GM19240 (cell line): Measurements from ENCODE around the gene HDAC6.
"Not testable (repeated sequence)": the region's sequence is repeated elsewhere in the genome, so short reads cannot be mapped to it uniquely, and the experiment has no call there.

Experiments
- DNase-seq: peaks from one replicate; pipeline ENCODE4 v3.0.0; 2011; ENCODE audit warnings: low spot score; ENCODE audit not compliant: insufficient read length

The HDAC6 gene

DNA sequence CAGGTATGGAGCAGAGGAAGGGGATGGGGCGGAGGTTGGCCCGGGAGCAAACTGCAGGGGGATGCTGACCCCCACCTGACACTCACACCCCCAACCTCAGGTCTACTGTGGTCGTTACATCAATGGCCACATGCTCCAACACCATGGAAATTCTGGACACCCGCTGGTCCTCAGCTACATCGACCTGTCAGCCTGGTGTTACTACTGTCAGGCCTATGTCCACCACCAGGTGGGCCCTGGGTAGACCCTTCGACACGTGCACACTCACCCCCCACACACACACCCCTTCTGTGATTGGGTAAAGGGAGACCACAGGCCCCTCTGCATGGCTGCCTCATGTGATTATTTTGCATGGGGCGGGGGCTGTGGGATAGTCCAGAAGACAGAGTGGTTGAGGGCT lies 22.2 kb downstream of the HDAC6 start:
- no peak for DNase-seq

- no peak for DNase-seq
Observed at GRCh38 chrX:48826135-48826875, 24.4 kb downstream of the HDAC6 start, which contains the start of gene ERAS. Gene ERAS (plus strand): TSS chrX:48826513. CDS start chrX:48829124, 2,611 bp downstream.

DNA sequence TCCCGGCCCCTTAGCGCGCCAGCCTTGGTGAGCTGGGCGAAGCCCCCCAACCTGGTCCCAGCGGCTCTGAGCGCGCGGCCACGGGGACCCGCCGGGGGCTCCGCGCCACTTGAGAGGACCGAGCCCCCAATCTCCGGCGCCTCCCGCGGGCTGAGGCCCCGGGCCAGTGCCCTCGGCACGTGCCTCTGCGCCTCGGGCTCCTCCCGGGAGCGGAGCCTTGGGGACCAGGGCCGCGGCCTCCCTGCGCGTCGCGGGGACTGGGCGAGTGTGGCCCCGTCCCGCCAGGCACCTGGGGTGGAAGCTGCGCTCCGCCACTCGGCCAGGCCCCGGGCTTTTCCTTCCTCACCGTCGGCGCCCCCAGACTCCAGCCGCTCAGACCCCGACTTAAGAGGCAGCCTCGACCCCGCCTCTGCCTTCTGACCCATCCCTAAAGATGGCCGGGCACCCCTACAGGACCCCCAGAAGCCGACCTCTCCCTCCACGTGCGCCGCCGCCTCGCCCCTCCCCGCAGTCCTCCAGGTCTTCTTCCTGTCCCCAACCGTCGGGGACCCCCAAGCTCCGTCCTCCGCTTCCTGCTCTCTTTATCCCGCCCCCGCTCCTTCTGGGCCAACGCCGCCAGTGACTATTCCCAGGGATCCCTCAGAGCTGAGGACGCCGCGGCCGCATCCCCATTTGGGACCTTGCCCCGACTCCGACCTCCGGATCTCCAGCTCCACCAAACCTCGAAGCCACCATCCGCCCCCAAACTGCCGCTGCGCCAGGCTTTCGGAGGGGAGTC lies 25.2 kb downstream of the HDAC6 start:
- no peak for DNase-seq

DNA sequence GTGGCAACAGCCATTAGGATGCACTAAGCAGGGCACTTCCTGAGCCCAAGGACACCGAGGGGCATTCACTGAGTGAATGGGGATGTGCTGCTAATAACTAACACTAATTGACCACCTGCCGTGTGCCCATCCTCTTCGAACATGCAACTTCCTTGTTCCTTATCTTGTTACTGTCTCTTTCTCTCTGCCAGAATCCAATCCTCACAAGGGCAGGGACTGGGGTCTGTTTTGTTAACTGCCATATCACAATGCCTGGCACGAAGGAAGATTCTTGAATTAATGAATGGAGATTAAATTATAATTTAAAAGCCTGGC lies 25.7 kb downstream of the HDAC6 start:
- DNase-seq: no peak

DNA sequence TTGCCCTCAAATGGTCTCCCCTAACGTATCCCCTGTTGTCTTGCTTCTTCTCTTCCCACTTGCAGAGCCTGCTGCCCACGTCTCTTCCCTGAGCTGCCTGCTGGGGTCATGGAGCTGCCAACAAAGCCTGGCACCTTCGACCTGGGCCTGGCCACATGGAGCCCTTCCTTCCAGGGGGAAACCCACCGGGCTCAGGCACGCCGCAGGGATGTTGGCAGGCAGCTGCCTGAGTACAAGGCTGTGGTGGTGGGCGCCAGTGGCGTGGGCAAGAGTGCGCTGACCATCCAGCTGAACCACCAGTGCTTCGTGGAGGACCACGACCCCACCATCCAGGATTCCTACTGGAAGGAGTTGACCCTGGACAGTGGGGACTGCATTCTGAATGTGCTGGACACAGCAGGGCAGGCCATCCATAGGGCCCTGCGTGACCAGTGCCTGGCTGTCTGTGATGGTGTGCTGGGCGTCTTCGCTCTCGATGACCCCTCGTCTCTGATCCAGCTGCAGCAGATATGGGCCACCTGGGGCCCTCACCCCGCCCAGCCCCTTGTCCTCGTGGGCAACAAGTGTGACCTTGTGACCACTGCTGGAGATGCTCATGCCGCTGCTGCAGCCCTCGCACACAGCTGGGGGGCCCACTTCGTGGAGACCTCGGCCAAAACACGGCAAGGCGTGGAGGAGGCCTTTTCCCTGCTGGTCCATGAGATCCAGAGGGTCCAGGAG lies 27.3 kb downstream of the HDAC6 start:
- DNase-seq: no peak

DNA sequence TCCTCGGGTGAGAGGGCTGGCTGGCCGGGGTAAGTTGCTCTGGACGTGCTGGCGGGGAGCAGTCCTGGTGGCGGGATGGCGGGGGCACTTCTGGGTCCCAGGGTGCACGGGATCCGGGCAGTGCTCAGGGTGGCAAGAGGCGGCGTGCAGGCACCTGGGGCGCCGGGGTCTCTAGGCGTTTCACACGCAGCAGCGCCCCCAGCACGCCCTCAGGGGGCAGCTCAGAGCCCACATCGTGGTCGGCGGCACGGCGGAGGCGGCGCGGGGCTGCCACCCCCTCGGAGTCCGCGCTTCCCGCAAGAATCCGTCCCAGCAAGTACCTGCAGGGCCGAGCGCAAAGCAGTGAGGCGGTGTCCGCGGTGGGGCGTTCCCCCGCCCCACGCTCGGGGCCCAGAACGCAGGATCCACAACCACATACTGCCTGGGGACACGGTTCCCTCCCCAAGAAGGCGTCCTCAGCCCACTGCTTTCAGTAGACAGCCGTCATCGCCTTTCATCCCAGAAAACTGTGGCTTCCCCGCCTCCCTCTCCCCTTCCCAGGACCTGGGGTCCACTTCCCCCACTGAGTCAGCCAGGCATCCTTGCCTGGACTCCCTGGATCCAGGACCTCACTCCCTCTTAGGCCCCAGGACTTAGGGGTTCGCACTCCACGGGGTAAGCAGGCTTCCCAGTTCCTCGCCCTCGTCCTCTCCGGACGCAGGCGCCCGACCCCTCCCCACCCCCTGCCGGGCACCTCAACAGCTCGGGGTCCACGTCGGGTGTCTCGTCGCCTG lies 29.5 kb downstream of the HDAC6 start:
- no peak for DNase-seq

- DNase-seq: no peak
Observed at GRCh38 chrX:48831909-48832291, 30.0 kb downstream of the HDAC6 start.

DNA sequence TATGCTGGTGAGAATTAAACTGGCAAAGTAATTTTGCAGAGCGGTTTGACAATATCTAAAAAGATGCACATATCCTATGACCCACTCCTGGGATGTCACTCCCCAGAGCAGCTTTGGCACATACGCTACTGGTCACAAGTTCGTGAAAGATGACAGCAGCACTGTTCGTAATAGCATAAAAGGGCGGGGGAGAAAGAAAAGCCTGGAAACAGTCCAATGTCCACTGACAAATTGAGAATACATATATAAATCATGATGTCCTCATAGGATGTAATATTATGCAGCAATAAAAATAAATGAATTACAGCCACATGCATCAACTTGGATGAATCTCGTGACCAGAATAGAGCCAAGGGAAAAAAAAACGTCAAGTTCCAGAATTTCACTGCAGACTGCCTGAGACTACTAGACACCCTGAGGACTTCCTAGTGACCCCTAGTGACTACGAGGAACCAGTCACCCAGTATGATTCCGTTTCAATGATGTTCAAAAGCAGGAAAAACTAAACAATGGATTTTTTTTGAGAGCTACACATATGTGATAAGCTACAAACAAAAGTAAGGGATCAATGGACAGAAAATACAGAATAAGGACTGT lies 31.8 kb downstream of the HDAC6 start:
- no peak for DNase-seq

GRCh38 chrX:48834383-48834709 lies 32.5 kb downstream of the HDAC6 start:
- no peak for DNase-seq

- no peak for DNase-seq
Observed at GRCh38 chrX:48835524-48836329, 33.9 kb downstream of the HDAC6 start, which contains the start of gene PCSK1N. Gene PCSK1N (minus strand): TSS chrX:48835610. CDS start chrX:48835532, 78 bp downstream.

GRCh38 chrX:48839686-48840085 lies 37.8 kb downstream of the HDAC6 start:
- DNase-seq: no peak

- DNase-seq: no peak
Observed at GRCh38 chrX:48848847-48849246, 47.0 kb downstream of the HDAC6 start.

- no peak for DNase-seq
Observed at GRCh38 chrX:48852857-48853256, 51.0 kb downstream of the HDAC6 start.

GRCh38 chrX:48853494-48853893 lies 51.6 kb downstream of the HDAC6 start:
- DNase-seq: not testable (repeated sequence)

- not testable (repeated sequence) for DNase-seq
Observed at GRCh38 chrX:48854121-48854804, 52.4 kb downstream of the HDAC6 start.

DNA sequence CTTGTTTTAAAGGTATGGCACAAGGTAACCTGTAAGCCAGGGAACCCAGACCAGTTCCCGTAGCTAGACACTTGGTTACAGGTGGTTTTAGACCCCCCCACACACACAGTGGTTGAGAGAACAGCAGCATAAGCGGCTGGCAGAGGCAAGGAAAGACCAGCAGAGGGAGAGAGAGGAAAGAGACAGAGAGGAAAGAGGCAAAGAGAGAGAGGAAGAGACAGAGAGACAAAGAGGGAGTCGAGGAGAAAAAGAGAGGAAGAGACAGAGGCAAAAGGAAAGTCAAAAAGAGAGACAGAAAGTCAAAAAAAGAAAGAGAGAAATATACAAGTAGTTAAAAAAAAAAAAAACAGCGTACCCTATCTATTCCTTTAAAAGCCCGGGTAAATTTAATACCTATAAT lies 53.0 kb downstream of the HDAC6 start:
- DNase-seq: no peak

DNA sequence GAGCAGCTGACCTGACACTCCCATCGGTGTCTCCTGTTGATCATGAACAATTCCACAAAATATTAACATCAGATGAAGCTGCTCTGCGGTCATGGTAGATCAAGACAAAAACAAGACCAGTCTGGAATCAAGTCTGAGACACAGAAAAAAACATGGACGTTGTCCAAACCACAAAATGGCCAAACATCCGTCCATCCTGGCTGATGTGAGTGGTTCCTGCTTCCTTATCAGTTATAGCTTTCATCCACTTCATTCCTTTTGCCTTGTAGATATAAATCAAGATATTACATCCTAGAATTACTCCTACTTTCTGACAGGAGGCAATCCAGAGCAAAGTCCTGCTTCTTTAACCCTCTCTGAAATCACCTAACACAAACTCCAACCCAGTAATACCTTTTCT lies 62.3 kb downstream of the HDAC6 start:
- DNase-seq: no peak

- not testable (repeated sequence) for DNase-seq
Observed at GRCh38 chrX:48872017-48872416, 70.2 kb downstream of the HDAC6 start.
